ENCODE data around the gene ATP6V0A1. TPM values are rescaled to one million over a fixed set of nuclear protein-coding genes. Genes with fewer than 3 reads are reported as not detected.
"Not testable (repeated sequence)": the region's sequence is repeated elsewhere in the genome, so short reads cannot be mapped to it uniquely, and the experiment has no call there.

Gene ATP6V0A1
- polyA plus RNA-seq, 3 donors = 53.4 to 73.9 (median 55.7) TPM

DNA sequence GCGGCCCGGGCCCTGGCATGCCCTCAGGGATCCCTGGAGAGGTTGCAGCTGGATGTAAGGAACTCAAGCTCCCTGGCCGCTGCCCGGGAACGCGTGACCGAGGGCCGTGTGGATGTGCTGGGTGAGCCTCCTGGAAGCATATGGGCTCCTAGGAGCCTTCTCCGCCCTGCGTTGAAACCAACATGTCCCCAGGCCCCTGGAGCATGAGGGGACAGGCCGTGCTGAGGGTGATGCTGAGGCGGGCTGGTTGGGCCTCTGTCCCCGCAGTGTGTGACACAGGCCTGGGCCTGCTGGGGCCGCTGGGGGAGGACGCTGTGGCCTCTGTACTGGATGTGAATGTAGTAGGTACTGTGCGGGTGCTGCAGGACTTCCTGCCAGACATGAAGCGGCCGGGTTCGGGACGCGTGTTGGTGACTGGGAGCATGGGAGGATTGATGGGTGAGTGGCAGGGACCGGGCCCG, 88.4 kb downstream of the ATP6V0A1 start:
- DNase-seq (ENCODE audit: extremely low read depth in 1 of 11, low read depth in 9 of 11, low spot score in 4 of 11) = no peak

DNA sequence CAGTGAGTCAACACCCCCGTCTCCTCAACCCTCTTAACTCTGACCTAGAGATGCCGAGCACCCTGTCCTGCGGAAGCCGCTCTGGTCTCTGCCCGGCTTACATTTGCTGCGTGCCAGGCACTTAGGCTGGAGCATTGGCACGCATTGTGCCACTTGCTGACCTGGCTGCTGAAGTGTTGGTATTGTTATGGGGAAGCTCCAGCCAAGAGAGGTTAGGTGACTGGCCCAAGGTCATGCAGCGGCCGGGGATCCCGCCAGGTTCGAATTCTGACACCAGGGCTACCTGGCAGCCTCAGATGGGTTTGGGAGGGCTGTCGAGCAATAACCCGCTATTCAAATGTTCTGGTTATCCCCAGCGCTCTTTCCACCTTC, 89.0 kb downstream of the ATP6V0A1 start:
- DNase-seq (ENCODE audit: extremely low read depth in 1 of 11, low read depth in 9 of 11, low spot score in 4 of 11) = no peak

DNA sequence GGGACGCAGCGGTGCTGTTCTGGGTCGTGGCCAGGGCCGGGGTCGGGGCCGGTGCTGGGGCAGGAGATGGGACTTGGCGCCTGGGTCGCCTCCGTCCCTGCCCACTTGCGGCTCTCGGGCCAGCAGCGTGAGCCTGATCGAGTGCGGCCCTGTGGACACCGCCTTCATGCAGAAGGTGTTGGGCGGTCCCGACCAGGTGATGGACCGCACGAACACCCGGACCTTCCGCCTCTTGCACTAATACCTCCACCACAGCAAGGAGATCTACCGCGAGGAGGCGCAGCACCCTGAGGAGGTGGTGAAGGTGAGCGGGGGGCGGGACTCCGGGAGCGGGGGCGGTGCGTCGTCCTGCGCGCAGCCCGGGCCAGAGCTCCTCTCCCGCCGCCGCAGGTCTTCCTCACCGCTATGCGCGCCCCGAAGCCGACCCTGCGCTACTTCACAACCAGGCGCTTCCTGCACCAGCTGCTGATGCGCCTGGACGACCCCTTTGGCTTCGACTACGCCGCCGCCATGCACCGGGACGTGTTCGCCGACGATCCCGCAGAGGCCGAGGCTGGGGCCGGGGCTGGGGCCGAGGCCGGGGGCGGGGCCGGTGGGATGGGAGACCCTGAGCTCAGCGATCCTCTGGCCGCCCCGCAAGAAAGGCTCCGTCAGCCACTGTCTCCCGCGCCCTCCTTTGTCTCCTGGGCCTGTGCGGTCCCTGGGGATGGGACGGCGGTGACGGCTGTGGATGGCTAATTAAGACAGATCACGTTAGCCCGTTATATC, 89.6 kb downstream of the ATP6V0A1 start:
- DNase-seq (ENCODE audit: extremely low read depth in 1 of 11, low read depth in 9 of 11, low spot score in 4 of 11) = peak in 1 of 11 donors; percentile 69

DNA sequence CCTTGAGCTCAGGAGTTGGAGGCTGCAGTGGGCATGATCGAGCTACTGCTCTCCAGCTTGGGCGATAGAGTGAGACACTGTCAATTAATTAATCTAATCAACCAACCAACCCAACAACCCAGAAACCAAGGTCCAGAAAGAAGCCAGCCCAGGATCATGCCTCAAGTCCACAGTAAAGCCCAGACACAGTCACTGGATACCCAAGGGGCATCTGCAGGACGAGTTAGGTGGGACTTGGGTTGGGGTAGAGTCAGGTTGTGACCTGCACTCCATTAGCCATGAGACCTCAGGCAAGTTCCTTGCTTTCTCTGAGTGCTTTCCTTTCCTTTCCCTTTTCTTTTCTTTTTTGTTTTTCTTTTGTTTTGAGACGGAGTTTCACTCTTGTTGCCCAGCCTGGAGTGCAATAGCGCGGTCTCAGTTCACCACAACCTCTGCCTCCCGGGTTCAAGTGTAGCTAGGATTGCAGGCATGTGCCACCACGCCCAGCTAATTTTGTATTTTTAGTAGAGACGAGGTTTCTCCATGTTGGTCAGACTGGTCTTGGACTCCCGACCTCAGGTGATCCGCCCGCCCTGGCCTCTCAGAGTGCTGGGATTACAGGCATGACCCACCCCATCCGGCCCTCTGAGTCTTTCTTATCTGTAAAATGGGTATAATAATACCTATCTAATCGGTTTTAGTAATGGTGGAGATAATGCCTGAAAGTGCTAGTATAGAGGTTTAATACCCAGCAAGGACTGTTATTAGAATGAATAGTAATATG, 90.5 kb downstream of the ATP6V0A1 start:
- DNase-seq (ENCODE audit: extremely low read depth in 1 of 11, low read depth in 9 of 11, low spot score in 4 of 11) = no peak

DNA sequence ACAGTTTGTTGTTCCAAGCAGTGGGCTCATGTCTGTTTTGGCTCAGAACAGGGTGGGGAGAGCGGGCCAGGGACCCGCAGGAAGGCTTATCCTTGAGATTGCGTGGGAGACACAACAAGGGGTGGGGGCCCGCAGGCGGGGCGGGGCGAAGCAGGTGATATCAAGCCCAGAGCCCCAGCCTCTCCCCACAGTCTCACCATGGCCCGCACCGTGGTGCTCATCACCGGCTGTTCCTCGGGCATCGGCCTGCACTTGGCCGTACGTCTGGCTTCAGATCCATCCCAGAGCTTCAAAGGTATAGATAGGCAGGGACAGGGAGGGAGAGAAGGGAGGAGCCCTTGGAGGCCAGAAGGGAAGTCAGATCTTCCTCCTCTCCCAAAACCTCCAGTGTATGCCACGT, 94.1 kb downstream of the ATP6V0A1 start, which contains the start of gene HSD17B1:
Gene HSD17B1, plus strand, starts transcription at position 188 of the 400 bp plus-strand sequence. Its CDS starts 11 bp downstream, at position 199.
- DNase-seq (ENCODE audit: extremely low read depth in 1 of 11, low read depth in 9 of 11, low spot score in 4 of 11) = not testable (repeated sequence)

DNA sequence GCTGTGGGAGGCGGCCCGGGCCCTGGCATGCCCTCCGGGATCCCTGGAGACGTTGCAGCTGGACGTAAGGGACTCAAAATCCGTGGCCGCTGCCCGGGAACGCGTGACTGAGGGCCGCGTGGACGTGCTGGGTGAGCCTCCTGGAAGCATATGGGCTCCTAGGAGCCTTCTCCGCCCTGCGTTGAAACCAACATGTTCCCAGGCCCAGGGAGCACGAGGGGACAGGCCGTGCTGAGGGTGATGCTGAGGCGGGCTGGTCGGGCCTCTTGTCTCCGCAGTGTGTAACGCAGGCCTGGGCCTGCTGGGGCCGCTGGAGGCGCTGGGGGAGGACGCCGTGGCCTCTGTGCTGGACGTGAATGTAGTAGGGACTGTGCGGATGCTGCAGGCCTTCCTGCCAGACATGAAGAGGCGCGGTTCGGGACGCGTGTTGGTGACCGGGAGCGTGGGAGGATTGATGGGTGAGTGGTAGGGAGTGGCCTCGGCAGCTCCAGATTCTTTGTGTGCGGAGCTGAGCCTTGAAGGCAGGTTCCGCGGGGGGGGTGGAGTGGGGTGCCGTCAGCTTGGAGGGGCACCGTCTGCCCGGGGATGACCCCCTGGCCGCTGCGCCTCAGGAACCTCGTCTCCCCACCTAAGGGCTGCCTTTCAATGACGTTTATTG, 94.6 kb downstream of the ATP6V0A1 start:
- no peak for DNase-seq (ENCODE audit: extremely low read depth in 1 of 11, low read depth in 9 of 11, low spot score in 4 of 11)

DNA sequence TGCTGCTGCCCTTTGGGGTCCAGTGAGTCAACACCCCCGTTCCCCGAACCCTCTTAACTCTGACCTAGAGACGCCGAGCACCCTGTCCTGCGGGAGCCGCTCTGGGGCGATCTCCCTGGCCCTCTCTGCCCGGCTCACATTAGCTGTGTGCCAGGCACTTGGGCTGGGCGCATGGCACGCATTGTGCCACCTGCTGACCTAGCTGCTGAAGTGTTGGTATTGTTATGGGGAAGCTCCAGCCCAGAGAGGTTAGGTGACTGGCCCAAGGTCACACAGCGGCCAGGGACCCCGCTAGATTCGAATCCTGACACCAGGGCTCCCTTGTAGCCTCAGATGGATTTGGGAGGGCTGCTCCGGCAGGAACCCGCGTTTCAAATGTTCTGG, 95.2 kb downstream of the ATP6V0A1 start:
- no peak for DNase-seq (ENCODE audit: extremely low read depth in 1 of 11, low read depth in 9 of 11, low spot score in 4 of 11)

DNA sequence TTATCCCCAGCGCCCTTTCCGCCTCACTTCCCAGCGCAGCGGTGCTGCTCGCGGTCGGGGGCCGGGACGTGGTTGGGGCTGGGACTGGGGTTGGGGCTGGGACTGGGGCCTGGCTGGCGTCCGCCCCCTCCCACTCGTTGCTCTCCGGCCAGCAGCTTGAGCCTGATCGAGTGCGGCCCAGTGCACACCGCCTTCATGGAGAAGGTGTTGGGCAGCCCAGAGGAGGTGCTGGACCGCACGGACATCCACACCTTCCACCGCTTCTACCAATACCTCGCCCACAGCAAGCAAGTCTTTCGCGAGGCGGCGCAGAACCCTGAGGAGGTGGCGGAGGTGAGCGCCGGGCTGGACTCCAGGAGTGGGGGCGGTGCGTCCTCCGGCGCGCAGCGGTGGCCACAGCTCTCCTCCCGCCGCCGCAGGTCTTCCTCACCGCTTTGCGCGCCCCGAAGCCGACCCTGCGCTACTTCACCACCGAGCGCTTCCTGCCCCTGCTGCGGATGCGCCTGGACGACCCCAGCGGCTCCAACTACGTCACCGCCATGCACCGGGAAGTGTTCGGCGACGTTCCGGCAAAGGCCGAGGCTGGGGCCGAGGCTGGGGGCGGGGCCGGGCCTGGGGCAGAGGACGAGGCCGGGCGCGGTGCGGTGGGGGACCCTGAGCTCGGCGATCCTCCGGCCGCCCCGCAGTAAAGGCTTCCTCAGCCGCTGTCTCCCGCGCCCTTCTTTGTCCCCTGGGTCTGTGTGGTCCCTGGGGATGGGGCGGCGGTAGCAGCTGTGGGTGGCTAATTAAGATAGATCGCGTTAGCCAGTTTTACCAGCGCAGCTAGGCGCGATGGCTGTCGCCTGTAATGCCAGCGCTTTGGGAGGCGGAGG, 95.8 kb downstream of the ATP6V0A1 start:
- peak in 9 of 11 donors; percentile 79 to 89 (median 87) for DNase-seq (ENCODE audit: extremely low read depth in 1 of 11, low read depth in 9 of 11, low spot score in 4 of 11)

DNA sequence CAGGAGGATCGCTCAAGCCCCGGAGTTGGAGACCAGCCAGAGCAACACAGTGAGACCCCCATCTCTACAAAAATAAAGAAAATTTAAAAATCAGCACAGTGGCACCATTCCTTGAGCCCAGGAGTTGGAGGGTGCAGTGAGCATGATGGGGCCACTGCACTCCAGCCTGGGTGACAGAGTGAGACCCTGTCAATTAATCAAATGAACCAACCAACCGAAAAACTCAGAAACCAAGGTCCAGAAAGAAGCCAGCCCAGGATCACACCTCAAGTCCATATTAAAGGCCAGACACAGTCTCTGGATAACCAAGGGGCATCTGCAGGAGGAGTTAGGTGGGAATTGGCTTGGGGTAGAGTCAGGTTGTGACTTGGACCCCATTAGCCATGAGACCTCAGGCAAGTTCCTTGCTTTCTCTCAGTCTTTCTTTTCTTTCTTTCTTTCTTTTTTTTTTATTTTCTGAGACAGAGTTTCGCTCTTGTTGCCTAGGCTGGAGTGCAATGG, 96.5 kb downstream of the ATP6V0A1 start:
- no peak for DNase-seq (ENCODE audit: extremely low read depth in 1 of 11, low read depth in 9 of 11, low spot score in 4 of 11)

DNA sequence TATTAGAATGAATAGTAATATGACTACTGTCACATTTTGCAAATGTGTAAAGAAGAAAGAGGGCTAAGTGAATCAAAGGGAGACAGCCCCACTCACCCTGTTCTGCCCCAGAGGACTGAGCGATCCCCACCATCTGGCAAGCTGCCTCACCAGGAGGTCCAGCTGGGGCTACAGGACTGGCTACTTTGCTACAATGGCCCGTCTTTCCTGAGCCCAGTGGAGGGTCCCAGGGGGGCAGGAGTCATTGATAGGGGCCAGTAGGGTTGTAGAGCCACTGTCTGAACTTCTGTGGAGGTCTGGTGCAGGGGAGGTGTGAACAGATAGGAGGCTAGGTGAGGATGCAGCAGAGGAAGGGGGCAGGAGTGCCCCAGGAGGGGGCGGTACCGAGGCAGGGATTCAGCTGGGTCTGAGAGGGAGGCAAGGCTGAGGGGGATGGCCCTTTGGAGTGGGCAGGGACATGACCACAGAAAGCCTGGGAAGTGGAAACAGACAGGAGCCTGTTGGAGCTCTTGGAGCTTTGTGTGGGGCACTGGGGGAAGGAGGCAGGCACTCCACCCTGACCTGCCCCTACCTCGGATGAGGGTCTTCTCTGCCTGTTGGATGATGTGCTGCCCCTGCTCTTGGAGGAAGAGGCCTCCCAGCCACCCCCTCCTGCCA, 97.4 kb downstream of the ATP6V0A1 start:
- not testable (repeated sequence) for DNase-seq (ENCODE audit: extremely low read depth in 1 of 11, low read depth in 9 of 11, low spot score in 4 of 11)

DNA sequence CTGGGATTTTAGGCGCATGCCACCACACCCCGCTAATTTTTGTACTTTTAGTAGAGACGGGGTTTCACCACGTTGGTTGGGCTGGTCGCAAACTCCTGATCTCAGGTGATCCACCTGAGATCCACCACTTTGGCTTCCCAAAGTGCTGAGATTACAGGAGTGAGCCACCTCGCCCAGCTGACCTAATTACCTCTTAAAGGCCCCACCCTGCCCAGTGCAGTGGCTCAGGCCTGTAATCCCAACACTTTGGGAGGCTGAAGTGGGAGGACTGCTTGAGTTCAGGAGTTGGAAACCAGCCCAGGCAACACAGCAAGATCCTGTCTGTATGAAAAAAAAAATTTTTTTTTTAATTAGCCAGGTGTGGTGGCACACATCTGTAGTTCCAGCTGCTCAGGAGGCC, 100.4 kb downstream of the ATP6V0A1 start:
- DNase-seq (ENCODE audit: extremely low read depth in 1 of 11, low read depth in 9 of 11, low spot score in 4 of 11) = no peak

DNA sequence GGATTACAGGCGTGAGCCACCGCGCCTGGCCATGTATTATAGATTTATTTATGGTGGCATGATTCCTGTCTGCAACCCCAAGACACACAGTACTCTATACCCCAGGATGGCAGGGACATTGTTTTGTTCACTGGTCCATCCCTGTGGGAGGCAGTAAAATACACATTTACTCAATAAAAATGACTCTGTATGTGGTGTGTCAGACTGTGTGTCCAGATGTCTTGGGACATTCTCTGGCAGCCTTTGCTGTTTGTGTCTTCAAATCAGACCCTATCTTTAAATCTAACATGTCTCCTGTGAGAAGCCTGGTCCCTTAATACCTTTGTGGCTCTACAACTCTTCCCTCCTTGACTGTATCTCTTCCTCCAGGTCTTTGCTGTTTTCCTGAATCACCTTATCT, 101.6 kb downstream of the ATP6V0A1 start:
- no peak for DNase-seq (ENCODE audit: extremely low read depth in 1 of 11, low read depth in 9 of 11, low spot score in 4 of 11)

DNA sequence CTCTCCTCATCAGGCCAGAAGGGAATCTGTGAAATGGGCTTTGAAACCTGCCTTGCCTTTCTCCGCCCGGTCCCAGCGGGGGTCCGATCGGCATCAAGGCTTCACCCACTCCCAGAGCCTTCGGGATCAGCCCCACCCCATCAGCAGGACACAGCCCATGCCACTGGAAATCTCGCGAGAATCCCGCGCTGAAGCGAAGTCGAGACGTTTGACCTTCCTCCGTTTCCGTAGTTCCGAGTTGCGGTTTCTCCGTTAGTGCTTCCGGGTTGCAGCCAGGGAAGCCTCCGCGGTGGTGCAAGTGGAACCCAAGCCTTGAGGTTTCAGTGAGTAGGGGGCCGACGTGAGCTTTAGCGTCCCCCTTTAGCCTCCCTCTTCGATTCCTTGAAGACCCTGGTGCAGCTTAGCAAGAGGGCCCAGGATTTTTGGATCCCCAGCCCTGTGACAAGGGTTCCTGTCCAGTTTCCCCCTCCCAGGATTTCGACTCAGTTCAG, 103.3 kb downstream of the ATP6V0A1 start, which contains the start of gene COASY:
Gene COASY, plus strand, starts transcription at position 252 of the 491 bp plus-strand sequence. CDS start 475 bp downstream, outside the sequence.
- peak; percentile 95 to 99 (median 96) for DNase-seq (ENCODE audit: extremely low read depth in 1 of 11, low read depth in 9 of 11, low spot score in 4 of 11)

DNA sequence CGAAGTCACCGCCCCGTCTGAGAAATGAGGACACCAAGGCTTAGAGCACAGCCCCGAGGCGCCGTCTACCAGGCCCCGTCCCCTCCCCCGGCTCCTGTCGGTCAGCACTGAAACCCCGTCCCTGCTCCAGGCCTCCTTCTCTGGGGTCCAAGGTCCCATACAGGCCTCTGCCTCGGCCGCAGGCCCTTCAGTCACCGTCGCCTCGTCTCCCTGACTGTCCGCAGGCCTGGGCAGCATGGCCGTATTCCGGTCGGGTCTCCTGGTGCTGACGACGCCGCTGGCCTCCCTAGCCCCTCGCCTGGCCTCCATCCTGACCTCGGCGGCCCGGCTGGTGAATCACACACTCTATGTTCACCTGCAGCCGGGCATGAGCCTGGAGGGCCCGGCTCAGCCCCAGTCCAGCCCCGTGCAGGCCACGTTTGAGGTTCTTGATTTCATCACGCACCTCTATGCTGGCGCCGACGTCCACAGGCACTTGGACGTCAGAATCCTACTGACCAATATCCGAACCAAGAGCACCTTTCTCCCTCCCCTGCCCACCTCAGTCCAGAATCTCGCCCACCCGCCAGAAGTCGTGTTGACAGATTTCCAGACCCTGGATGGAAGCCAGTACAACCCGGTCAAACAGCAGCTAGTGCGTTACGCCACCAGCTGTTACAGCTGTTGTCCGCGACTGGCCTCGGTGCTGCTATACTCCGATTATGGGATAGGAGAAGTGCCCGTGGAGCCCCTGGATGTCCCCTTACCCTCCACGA, 103.9 kb downstream of the ATP6V0A1 start:
- no peak for DNase-seq (ENCODE audit: extremely low read depth in 1 of 11, low read depth in 9 of 11, low spot score in 4 of 11)

DNA sequence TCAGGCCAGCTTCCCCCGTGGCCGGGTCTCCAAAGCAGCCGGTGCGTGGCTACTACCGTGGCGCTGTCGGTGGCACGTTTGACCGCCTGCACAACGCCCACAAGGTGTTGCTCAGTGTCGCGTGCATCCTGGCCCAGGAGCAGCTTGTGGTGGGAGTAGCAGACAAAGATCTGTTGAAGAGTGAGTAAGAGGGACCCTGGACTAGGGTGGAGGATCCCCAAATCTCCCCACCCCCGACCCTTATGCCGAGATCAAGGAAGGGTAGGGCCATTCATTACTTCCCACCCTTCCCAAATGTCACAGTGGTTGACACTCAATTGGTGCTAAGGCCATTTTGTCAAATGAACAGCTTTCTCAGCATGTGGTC, 104.4 kb downstream of the ATP6V0A1 start:
- DNase-seq (ENCODE audit: extremely low read depth in 1 of 11, low read depth in 9 of 11, low spot score in 4 of 11) = no peak

DNA sequence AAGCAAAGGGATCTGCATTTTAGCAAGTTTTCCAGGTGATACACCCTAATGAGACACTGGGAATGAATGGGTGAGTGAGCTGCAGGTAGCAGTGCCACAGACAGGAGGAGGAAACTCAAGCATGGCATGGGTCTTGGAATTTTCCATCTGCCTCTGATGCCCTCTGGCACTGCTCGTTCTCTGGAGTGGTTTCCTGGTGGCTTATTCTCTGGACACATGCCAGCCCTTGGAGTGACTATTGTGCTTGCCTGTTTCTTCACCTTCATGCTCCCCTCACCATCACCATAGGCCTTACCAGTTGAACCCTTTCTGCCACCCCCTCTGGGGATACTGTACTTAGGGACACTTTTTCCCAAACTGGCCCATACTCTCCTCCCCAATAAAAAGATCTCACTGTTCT, 104.9 kb downstream of the ATP6V0A1 start:
- DNase-seq (ENCODE audit: extremely low read depth in 1 of 11, low read depth in 9 of 11, low spot score in 4 of 11) = no peak

DNA sequence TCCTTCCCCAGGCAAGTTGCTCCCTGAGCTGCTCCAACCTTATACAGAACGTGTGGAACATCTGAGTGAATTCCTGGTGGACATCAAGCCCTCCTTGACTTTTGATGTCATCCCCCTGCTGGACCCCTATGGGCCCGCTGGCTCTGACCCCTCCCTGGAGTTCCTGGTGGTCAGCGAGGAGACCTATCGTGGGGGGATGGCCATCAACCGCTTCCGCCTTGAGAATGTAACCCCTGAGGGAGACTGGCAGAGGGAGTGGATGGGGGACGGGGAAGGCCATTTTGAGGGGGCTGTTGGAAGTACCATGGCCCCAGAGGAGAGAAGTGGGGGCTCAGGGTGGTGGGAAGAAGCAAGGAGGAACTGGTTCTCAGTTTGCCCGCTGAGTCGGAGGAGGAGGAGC, 105.3 kb downstream of the ATP6V0A1 start:
- DNase-seq (ENCODE audit: extremely low read depth in 1 of 11, low read depth in 9 of 11, low spot score in 4 of 11) = no peak

All from renal cortex interstitium (tissue), 11 donors.